ENCODE data around the gene MRAS.
"Not testable (repeated sequence)": the region's sequence is repeated elsewhere in the genome, so short reads cannot be mapped to it uniquely, and the experiment has no call there.

The MRAS gene

DNA sequence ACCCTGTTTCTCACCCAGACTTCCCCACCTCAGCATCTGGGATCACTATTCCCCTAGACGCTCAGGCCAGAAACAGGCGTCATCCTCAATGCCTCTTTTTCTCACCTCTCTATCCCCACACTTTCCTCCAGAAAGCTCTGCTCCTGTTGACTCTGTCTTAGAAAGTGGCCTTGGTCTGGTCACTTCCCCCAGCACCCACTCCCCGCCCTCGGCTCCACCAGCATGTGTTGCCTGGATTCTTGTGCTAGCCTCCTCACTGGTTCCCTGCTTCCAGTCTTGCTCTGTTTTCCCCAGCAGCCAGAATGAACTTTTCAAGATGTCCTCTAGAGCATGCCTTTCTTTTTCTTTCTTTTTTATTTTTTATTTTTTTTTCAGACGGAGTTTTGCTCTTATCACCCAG lies 46.3 kb downstream of the MRAS start:
- no peak for DNase-seq

DNA sequence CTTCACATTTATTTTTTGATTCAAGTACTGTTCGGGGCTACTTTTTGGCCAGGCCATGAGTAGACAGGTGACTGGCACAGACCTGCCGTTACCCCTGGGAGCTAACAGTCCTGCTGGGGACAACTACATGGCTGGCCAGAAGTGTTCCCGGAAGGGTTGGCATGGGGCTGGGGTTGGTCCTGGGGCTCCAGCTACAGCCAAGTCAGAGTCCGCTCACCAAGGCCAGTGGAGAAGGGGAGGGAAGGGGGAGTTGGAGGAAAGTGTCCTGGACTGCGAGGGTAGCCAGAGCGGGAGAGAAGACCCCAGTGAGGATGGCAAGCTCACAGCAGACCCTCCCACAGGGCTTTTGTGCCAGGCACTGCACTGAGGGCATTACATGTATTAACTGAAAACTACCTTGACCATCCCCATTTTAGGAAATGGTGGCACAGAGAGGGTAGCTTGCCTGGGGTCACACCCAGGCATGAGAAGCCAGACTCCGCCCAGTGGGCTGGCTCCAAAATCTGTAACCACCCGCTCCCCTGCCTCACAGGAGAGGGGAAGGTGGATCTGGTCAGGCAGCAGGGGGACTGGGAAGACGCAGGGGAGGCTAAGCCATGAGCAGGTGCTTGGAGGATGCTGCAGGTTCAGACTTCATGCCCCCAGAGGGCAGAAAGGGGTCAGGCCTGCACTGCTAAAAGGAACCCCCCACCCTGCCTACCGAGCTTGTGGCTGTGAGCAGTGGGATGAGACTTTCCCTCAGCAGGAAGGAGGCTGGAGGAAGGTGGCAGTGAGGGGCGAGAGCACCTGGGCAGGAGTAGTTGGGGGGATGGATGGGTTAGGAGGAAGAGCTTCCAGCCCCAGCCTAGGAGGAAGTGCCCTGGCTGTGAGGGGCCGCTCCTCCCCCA lies 47.7 kb downstream of the MRAS start:
- DNase-seq: no peak

DNA sequence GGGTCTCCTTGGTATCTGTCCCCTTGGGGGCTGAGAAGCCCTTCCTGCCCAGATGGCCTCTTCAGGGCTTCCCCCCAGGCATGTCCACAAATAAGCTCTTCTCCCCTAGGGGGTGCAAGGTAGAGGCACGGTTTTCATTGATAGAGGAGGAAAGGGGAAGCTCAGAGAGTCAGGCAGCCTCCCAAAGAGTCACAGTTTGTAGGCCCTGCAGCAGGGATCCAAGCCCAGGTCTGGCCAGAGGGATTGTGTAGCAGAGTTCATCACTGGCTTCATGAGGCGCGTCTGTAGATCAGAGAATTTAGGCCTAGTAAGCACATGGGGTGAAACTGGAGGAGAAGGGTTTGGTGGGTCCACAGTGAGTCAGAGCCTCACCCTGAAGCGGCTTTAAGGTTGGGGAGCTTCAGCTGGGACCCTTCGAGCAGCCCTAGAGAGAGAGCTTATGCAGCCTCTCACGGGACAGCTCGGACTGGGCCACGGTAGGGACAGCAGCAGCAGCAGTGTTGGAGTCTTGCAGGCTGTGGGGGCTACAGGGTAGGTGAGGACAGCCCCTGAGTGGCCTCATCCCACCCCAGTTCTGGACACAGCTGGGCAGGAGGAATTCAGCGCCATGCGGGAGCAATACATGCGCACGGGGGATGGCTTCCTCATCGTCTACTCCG lies 48.5 kb downstream of the MRAS start:
- no peak for DNase-seq

DNA sequence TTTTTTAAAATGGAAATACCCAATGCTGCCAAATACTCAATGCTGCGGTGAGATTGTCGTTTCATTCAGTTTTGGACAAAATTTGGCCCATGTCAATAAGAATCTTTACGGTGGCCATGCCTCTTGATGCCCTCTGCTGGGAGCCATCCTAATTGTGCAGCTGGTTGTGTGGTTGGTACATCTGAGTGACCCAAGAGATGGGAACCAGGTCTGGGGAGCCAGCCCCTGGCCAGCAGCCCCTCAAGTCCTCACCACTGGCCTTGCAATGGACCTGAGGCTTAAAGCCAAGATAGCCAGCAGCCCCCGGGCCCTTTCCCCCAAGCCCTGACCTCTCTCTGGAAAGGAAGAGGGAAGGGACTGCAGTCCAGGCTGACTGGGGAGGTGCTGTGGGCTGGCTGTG lies 49.6 kb downstream of the MRAS start:
- DNase-seq: no peak

DNA sequence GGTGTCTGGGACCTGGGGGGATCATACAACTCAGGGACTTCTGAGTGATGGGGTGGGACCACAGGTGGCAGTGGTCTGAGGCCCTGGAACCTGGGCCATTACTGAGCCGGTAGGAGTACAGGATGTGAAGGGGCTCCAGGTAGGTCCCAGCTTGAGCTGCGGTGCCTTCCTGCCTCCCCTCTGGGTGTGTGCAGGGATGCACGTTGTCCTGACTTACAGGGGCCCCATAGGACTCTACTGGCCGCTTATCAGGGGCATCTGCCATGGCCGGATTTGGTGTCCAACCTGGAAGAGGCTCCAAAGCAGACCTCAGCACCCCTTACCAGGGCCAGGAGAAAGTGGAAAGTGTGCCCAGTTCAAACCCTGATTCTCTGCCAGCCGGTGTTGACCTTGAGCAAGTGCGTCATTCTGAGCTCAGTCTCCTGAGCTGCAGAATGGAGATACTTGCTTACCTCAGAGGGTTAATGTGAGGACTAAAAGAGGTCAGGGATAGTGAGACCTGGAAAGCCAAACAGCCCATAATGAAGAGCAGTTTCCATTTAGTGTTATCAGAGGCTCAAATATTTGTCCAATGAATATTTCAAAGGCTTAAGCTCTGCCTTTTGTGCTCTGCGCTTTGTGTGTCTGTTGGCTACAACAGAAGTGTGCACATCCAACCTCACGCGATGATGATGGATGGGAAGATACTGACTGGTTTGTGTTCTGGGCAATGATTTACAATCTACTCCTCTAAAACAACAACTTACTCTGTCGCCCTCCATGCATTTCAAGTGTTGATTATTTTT lies 50.6 kb downstream of the MRAS start:
- DNase-seq: no peak

DNA sequence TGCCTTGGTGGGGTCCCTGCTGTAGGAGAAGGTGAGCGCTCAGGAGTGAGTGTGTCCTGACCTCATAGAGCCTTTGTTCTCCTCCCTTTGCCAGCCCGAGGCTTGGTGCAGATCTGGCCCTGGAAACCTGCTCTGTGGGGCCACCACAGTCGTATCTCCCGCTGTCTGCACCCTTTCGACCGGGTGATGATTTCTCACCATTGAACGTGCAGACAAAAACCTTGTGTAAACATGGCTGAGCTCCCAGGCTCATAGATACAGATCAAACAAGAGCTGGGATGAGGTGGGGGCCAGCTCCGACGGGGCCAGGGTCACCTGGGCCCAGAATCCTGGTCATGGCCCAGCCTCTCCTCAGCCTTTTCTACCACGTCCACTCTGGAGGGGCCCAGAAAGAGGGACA lies 51.4 kb downstream of the MRAS start:
- DNase-seq: no peak

DNA sequence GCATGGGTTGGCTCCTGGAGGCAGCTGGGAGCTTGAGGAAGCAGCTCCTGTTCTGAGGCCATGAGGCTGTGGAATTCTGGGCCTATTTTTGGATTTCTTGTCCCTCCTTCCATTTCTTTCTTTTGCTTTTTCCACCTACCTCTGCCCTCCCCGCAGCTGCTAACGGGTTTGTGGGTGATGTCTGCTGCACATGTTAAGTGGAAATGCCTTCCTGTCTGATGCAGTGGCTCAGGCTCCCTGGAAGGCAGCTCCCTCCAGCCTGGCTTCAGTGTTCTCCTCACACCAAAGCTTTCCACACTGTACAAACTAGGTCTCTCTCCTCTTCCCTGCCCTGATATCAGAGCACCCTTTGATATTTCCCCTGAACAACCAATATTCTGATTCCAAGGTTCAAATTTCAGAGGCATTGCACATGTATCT lies 52.3 kb downstream of the MRAS start:
- DNase-seq: no peak

DNA sequence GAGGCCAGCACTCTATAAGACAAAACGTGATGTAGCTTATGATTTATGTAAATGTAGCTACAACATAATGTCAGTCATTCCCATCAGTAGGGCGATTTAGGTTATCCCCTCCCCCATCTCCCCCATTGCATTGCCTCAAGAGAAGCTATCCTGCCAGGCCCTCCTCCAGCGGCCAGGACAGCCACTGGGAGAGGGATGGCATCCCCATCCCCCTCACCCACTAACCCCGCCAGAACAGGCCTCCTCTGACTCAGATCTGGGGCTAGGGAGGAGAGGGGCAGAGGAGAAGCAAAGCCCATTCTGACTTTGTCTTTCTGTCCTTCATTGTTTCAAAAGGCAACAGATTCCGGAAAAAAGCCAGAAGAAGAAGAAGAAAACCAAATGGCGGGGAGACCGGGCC lies 53.5 kb downstream of the MRAS start:
- no peak for DNase-seq

DNA sequence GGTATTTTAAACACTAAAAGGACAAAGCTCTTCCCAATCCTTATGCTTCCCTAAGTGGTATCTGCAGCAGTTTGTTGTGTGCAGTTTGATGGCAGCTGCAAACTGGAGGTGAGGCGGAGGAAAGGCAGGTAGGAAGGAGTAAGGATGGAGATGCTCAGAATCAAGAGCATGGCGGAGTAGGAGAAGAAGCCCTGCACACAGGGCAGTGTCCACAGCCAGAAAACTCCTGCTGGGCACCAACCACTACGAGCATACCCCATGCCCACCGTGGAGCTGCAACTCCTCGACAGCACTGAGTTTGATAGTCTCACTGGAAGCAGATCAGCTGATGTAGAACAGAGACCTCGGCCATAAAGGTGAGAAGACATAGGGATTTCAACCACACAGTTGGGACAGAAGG lies 55.7 kb downstream of the MRAS start:
- DNase-seq: no peak

DNA sequence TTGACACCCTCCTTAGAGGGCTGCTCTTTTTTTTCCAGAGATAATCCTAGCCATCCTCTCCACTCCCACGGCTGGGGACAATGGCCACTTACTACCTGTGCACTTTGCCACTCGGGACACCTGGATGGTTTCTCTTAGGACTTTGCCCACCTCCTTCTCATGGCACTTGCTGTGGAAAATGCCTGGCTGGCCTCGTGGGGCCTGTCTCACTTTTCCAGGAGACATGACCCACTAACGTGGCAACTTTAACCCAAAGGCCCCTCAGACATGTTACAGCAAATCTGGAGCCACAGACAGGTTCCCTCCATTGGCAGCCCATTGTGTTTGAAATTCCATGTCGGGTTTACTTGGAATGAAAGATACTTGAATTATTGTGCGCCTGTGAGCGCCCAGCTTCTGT lies 56.6 kb downstream of the MRAS start:
- DNase-seq: no peak

DNA sequence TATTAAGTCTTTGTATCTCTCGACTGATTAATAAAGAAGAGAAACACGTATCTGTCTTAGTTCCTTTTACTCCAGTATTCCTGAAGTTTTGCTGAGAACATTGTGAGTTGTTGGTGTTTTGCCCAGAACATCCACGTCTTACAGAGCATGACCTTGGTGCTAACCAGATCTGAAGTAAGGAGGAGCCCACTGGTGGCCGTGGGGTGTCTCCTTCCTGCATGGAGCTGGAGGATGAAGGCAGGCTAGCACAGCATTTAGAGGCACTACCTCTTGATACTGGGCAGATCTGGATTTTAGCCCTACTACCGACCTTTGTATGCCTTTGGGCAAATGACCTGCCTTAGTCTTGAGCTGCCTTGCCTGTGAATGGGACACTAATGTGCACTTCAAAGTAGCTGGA lies 57.1 kb downstream of the MRAS start:
- DNase-seq: no peak

DNA sequence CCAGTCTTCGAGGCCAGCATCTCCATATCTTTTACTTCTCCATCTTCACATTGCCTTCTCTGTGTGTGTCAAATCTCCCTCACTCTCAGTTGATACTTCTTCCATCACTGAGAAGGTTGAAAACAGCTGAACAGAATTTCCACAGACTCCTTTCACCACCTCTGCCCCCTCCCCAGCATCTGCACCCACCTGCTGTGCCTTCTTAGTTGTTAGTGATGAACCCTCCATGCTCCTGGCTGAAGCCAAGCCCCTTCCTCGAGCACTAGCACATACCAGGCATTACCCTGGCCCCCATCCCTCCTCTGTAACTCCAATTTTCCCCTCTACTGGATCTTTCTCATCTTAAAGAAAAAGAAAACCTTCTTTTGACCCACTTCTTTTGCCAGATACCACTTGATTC lies 58.2 kb downstream of the MRAS start:
- no peak for DNase-seq

DNA sequence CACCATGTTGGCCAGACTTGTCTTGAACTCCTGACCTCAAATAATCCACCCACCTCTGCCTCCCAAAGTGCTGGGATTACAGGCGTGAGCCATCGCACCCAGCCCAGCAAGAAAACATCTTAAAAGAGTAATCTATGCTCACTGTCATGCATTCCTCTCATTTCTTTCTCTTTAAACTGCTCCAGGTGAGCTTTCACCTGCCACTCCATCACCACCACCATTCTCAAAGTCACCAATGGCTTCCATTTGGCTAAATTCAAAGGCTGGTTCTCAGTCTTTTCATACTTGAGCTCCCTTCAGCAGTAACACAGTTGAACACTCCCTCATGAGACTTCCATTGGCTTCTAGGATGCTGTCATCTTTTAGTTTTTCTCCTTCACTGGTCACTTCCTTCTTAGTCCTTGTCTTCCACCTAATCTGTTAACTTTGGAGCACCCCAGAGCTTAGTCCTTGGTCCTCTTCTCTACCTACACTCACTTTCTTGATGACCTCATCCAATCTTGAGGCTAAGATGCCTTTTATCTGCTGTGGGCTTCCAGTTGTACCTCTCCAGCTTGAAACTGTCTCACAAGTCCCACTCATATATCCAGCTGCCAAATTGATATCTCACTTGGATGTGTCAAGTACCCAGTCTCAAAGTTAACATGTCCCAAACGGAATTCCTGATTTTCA lies 59.0 kb downstream of the MRAS start:
- no peak for DNase-seq

DNA sequence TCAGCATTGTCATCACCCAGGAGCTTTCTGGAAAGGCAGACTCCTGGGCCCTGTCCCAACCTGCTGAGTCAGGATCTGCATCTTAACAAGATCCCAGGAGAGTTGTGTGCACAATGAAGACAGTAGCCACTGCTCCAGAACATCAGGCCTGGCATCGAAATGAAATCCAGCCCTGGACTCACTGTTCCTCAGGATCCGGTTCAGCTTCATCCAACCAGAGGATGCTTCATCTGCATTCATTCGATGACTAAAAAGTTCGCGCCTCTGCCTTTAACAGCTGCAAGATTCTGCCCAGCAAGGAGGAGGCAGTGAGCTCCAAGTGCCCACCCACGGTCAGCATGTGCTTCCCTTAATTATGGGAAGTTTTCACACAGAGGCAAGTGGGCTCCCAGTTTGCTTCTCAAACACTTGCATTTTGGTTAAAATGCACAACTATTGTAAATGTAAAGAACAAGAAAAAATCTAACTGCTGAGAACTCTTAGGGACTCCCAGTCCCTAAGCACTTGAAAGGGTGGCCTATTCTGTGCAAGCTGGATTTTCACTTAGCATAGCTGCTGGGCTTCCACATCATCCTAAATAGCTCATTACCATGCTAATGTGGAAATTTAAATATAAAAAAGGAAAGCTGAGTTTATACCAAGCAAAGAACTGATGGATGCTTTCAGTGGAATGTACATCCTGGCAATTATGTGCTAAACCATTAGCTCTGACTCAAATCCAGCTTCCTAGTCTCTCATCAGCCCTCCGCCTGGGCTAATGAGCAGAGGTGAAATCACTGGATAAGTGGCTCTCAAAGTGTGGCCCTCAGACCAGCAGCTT lies 60.6 kb downstream of the MRAS start:
- no peak for DNase-seq

DNA sequence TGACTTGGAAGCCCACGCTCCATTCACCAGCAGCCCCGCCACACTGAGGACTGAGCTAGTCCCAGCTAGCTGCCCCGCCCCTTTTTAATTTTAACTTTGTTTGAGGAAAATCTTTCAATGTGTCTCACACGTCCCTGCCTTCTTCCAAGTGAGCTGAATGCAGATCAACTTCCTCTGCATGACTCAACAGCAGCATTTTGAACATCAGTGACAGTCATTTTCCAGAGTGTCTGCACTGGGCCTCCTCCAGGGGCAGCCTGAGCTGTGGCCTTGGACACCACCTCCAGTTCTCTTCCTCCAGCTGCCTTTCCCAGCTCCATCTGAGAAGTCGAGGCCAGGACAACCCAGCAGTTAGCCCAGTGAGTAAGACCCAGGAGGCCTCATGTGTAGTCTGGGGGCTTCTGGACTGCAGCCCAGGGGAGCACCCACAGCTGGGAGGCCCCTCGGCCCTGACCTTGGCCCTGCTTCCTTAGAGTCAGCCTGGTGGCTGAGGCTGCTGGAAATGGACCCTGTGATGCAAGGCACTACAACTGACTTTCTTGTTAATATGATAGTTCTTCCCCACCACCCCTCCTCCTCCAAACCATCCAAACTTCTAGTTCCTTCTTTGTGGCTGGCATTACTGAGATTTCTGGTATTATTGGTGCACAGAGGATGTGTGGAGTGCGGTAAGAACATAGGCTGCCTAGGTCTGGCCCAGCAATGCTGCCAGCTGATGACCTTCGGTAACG lies 64.6 kb downstream of the MRAS start:
- DNase-seq: no peak

DNA sequence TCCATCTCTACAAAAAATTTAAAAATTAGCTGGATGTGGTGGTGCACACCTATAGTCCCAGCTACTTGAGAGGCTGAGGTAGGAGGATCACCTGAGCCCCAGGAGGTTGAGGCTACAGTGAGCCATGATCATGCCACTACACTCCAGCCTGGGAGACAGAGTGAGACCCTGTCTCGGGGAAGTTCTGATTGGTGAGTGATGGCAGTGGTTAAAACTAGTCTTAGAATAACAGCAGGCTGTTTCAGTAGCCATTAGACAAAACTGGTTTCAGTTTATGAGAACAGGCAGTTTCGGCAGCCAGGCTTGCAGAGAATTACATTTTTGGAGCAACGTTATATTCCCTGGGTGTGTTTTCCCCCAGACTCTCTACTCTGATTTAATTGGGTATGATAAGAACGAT lies 67.9 kb downstream of the MRAS start:
- not testable (repeated sequence) for DNase-seq

DNA sequence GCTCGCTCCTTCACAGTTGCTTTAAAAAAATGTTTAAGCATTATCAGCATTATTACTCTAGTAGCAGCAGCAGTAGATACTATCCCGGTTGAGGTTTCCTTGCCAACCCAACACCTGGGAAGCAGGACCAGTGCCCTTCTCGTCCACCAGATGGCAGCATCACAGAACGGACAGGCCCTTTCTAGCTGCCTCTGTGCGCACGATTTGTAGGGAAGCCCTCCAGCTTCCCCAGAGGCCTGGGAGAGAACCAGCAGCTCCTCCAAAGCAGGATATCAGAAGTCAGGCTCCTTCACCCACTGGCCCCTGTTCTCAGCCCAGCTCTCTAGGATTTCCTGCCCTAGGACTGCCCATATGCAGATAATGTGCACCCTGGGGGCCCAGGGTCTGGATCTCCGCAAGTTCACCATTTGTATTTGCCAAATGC lies 69.2 kb downstream of the MRAS start:
- DNase-seq: peak; percentile 77

DNA sequence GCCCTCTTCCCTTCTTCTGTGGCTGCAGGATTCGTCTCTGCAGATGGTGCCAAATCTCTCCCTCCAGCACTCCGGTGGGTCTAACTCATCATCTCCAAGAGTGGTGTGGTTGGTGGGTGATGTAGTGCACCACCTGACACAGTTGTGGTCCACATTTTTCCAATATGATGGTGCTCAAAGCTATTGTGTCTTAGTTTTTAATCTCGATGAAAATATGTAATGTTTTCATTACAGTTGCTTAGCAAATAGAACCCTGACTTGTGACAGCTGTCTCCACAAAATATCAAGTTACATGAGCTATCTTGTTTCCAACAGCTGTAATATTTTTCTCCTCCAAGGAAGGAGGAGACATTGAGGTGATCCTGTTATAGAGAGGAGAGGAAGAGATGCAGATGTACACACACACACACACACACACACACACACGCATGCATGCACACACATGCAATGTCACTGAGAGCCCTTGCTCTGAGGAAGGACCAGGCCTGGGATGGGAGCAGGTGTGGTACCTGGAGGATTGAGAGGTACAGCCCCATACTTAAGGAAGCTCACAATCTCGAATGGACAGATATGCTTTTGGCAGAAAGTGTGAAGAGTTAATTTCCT lies 70.3 kb downstream of the MRAS start:
- no peak for DNase-seq

DNA sequence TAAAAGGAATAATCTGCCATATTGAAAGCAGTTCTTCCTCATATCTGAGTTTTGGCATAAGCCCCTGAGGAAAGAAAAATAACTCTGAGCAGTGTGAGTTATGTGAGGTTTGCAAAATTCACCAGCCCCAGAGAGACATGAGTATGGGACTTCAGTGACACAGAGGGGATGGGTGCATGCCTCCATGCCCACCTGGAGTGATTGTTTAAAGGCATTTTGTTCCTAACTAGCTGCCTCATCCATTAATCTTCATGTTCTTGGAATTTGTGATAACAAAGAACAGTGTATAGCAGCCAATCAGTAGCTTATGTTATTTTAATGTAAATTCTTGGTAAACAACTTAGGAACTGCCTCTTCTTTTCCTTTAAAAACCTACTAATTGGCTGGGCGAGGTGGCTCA lies 74.9 kb downstream of the MRAS start:
- DNase-seq: no peak

DNA sequence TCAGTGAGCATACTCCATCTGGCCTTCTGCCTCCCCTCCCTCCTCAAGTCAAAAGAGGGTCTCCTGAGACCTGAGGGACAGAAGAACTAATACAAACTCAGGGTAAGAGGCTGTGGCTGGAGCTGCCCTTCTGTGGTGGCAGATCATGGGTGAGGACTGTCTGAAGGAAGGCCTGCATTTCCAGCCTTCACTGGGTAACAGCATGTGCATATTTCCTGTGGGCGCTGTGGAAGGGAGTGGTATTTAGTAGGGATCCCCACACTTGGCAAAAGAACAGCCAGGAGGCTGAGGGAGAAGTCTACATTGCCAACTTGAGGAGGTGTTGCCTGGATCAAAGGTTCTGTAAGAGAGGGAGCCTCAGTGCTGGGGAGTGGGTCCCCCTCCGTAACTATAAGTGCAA lies 75.9 kb downstream of the MRAS start:
- DNase-seq: no peak

DNA sequence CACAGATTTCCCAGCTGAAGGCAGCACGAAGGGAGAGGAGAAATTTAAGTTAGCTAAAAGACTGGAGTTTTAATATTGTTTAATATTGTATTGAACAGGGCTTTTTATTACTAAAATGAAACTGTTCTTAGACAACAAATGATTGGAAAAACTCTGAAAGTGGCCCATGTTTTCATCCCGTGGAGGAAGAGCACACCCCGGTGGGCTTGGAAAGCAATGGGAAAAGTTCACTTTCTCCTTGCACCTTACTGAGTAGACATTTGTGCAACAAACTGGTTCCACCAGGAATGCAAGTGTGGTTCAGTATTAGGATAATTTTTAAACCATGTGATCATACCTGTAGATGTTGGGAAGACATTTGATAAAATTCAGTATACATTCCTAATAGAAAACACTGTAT lies 77.8 kb downstream of the MRAS start:
- DNase-seq: no peak
